SHP77 (cell line): ENCODE data around the gene TRAF3IP1.

Experiments used
- DNase-seq, 2 experiments: peaks; one replicate each; lab custom pipeline; 2025; lab: John Stamatoyannopoulos, UW

TRAF3IP1 gene

GRCh38 chr2:238408615-238409340 is 88.5 kb downstream of the TRAF3IP1 start:
- DNase-seq = no peak

- DNase-seq = no peak
Observed at GRCh38 chr2:238409341-238410199, 89.3 kb downstream of the TRAF3IP1 start.

- no peak for DNase-seq
Observed at GRCh38 chr2:238412067-238412767, 91.9 kb downstream of the TRAF3IP1 start.

GRCh38 chr2:238413368-238413767 is 93.0 kb downstream of the TRAF3IP1 start:
- no peak for DNase-seq

GRCh38 chr2:238415036-238415764 is 94.9 kb downstream of the TRAF3IP1 start:
- DNase-seq = peak; percentile 77 to 81

- DNase-seq = no peak
Observed at GRCh38 chr2:238415893-238416292, 95.6 kb downstream of the TRAF3IP1 start.

GRCh38 chr2:238418196-238418998 is 98.1 kb downstream of the TRAF3IP1 start:
- DNase-seq = no peak

GRCh38 chr2:238418999-238419546 is 98.8 kb downstream of the TRAF3IP1 start:
- no peak for DNase-seq

- DNase-seq = no peak
Observed at GRCh38 chr2:238420442-238420841, 100.1 kb downstream of the TRAF3IP1 start.

- DNase-seq = no peak
Observed at GRCh38 chr2:238420878-238421694, 100.8 kb downstream of the TRAF3IP1 start.

GRCh38 chr2:238421695-238422035 is 101.3 kb downstream of the TRAF3IP1 start:
- DNase-seq = no peak

- no peak for DNase-seq
Observed at GRCh38 chr2:238422285-238422684, 102.0 kb downstream of the TRAF3IP1 start.

GRCh38 chr2:238422940-238423339 is 102.6 kb downstream of the TRAF3IP1 start:
- no peak for DNase-seq

GRCh38 chr2:238423561-238424312 is 103.4 kb downstream of the TRAF3IP1 start:
- DNase-seq = no peak

GRCh38 chr2:238424313-238424700 is 104.0 kb downstream of the TRAF3IP1 start:
- no peak for DNase-seq

- DNase-seq = peak in 1 of 2 experiments; percentile 65
Observed at GRCh38 chr2:238425505-238425978, 105.2 kb downstream of the TRAF3IP1 start.

GRCh38 chr2:238425979-238426567 is 105.8 kb downstream of the TRAF3IP1 start:
- DNase-seq = peak; percentile 20 to 54

- DNase-seq = peak; percentile 50 to 76
Observed at GRCh38 chr2:238426568-238427434, 106.5 kb downstream of the TRAF3IP1 start, which contains the start of gene ASB1. ASB1 (plus strand) TSS chr2:238426927; CDS start chr2:238427071, 144 bp downstream.
